HEK293 (cell line): ENCODE data around the gene SLC16A10.

Experiments used
- CTCF ChIA-PET: fragments of 350-600 bp; formaldehyde crosslinking; extraction: SDS; loops from one replicate; lab custom pipeline; 2021; ENCODE audit warnings: antibody characterized with exemption; lab: Yijun Ruan, JAX
- POLR2A ChIA-PET: fragments of 300-600 bp; formaldehyde crosslinking; extraction: SDS; loops from one replicate; lab custom pipeline; 2020; ENCODE audit warnings: antibody characterized with exemption, inconsistent platforms; lab: Yijun Ruan, JAX
- H3K27ac ChIP-seq: fragments of 200-500 bp; sonication (Bioruptor generic); 2 replicates; pipeline ENCODE4 v1.5.1; 2014; ENCODE audit warnings: low read depth, low read length, control low read depth, inconsistent platforms; ENCODE audit errors: extremely low read depth
- H3K36me3 ChIP-seq, 2 experiments: fragments of 200-500 bp in 1 of 2; sonication (Bioruptor generic) in 1 of 2; 1 replicate in 1 of 2; 2 replicates in 1 of 2; pipeline ENCODE4 v1.5.1; 2014 to 2017; ENCODE audit warnings: inconsistent platforms in 2 of 2, low read length in 2 of 2; ENCODE audit not compliant: control insufficient read depth in 2 of 2, insufficient read depth in 1 of 2
- H3K4me1 ChIP-seq: fragments of 200-500 bp; sonication (Bioruptor generic); 2 replicates; pipeline ENCODE4 v1.5.1; 2014; ENCODE audit warnings: mild to moderate bottlenecking, low read length, inconsistent platforms; ENCODE audit not compliant: control insufficient read depth, insufficient read depth
- H3K4me3 ChIP-seq: 2 replicates; pipeline ENCODE4 v1.5.1; 2011; ENCODE audit warnings: low read depth, mild to moderate bottlenecking, control low read depth, low read length, moderate library complexity
- H3K9me3 ChIP-seq: fragments of 200-500 bp; sonication (Bioruptor generic); 2 replicates; pipeline ENCODE4 v1.5.1; 2014; ENCODE audit warnings: low read depth, low read length, inconsistent platforms; ENCODE audit not compliant: control insufficient read depth, insufficient read depth
- GFI1B ChIP-seq: fragments of 450-650 bp; formaldehyde crosslinking; IDR thresholded peaks from 2 replicates; pipeline ENCODE4 v1.5.1; 2016; ENCODE audit warnings: missing biosample characterization, missing genetic modification characterization
- HOXA7 ChIP-seq: sonication (generic); formaldehyde crosslinking; IDR thresholded peaks from 2 replicates; pipeline ENCODE4 v1.8.1; 2022; ENCODE audit warnings: missing genetic modification reagents, borderline replicate concordance
- HOXC10 ChIP-seq: sonication (generic); formaldehyde crosslinking; IDR thresholded peaks from 2 replicates; pipeline ENCODE4 v1.8.1; 2023; ENCODE audit warnings: mild to moderate bottlenecking, missing genetic modification reagents
- PRDM4 ChIP-seq: fragments of 450-650 bp; formaldehyde crosslinking; IDR thresholded peaks from 2 replicates; pipeline ENCODE4 v1.5.1; 2017; ENCODE audit warnings: missing biosample characterization, missing genetic modification characterization
- SETDB1 ChIP-seq: IDR thresholded peaks from one replicate; pipeline ENCODE4 v1.6.1; 2017; ENCODE audit warnings: mild to moderate bottlenecking, low read length, moderate library complexity, mixed read lengths; ENCODE audit not compliant: insufficient read length
- ZBTB49 ChIP-seq: fragments of 450-650 bp; formaldehyde crosslinking; IDR thresholded peaks from 2 replicates; pipeline ENCODE4 v1.5.1; 2016; ENCODE audit warnings: missing biosample characterization, missing genetic modification characterization, low read depth
- ZFP41 ChIP-seq: fragments of 450-650 bp; formaldehyde crosslinking; IDR thresholded peaks from 2 replicates; pipeline ENCODE4 v1.5.1; 2016; ENCODE audit warnings: missing biosample characterization, missing genetic modification characterization, borderline replicate concordance
- ZNF16 ChIP-seq: fragments of 450-650 bp; formaldehyde crosslinking; IDR thresholded peaks from 2 replicates; pipeline ENCODE4 v1.5.1; 2016; ENCODE audit warnings: low read depth, missing biosample characterization, missing genetic modification characterization
- ZNF18 ChIP-seq: fragments of 450-650 bp; formaldehyde crosslinking; IDR thresholded peaks from 2 replicates; pipeline ENCODE4 v1.5.1; 2016; ENCODE audit warnings: missing biosample characterization, missing genetic modification characterization
- ZNF202 ChIP-seq: fragments of 450-650 bp; formaldehyde crosslinking; IDR thresholded peaks from 2 replicates; pipeline ENCODE4 v1.5.1; 2016; ENCODE audit warnings: missing biosample characterization, missing genetic modification characterization, borderline replicate concordance
- ZNF280C ChIP-seq: fragments of 450-650 bp; formaldehyde crosslinking; IDR thresholded peaks from 2 replicates; pipeline ENCODE4 v1.5.1; 2016; ENCODE audit warnings: missing biosample characterization, missing genetic modification characterization
- ZNF426 ChIP-seq: fragments of 450-650 bp; formaldehyde crosslinking; IDR thresholded peaks from 2 replicates; pipeline ENCODE4 v1.5.1; 2017; ENCODE audit warnings: missing biosample characterization, missing genetic modification characterization, mild to moderate bottlenecking, inconsistent platforms, moderate library complexity
- ZNF510 ChIP-seq: fragments of 450-650 bp; formaldehyde crosslinking; IDR thresholded peaks from 2 replicates; pipeline ENCODE4 v1.5.1; 2018; ENCODE audit warnings: mild to moderate bottlenecking, missing genetic modification characterization, missing biosample characterization; ENCODE audit not compliant: insufficient replicate concordance
- ZNF514 ChIP-seq: fragments of 450-650 bp; formaldehyde crosslinking; IDR thresholded peaks from 2 replicates; pipeline ENCODE4 v1.5.1; 2016; ENCODE audit warnings: missing biosample characterization, missing genetic modification characterization
- ZNF549 ChIP-seq: fragments of 450-650 bp; IDR thresholded peaks from 2 replicates; pipeline ENCODE4 v1.5.1; 2018; ENCODE audit warnings: missing biosample characterization, missing genetic modification characterization, mild to moderate bottlenecking, inconsistent platforms, moderate library complexity
- ZNF580 ChIP-seq: fragments of 450-650 bp; formaldehyde crosslinking; IDR thresholded peaks from 2 replicates; pipeline ENCODE4 v1.5.1; 2016; ENCODE audit warnings: missing biosample characterization, missing genetic modification characterization
- ZNF639 ChIP-seq: fragments of 450-650 bp; formaldehyde crosslinking; IDR thresholded peaks from 2 replicates; pipeline ENCODE4 v1.5.1; 2016; ENCODE audit warnings: missing biosample characterization, missing genetic modification characterization
- ZNF654 ChIP-seq: fragments of 450-650 bp; formaldehyde crosslinking; IDR thresholded peaks from 2 replicates; pipeline ENCODE4 v1.5.1; 2016; ENCODE audit warnings: low read depth, missing biosample characterization, missing genetic modification characterization
- ZNF677 ChIP-seq: fragments of 450-650 bp; IDR thresholded peaks from 2 replicates; pipeline ENCODE4 v1.5.0; 2018; ENCODE audit warnings: missing biosample characterization, mild to moderate bottlenecking, missing genetic modification characterization, moderate library complexity
- ZSCAN18 ChIP-seq: fragments of 450-650 bp; formaldehyde crosslinking; IDR thresholded peaks from 2 replicates; pipeline ENCODE4 v1.5.1; 2016; ENCODE audit warnings: missing biosample characterization, missing genetic modification characterization
- ZSCAN30 ChIP-seq: fragments of 450-650 bp; IDR thresholded peaks from 2 replicates; pipeline ENCODE4 v1.5.1; 2018; ENCODE audit warnings: missing biosample characterization, mild to moderate bottlenecking, missing genetic modification characterization, moderate library complexity
- ZSCAN5A ChIP-seq: fragments of 450-650 bp; formaldehyde crosslinking; IDR thresholded peaks from 2 replicates; pipeline ENCODE4 v1.5.1; 2016; ENCODE audit warnings: missing biosample characterization, missing genetic modification characterization

SLC16A10 gene

GRCh38 chr6:111274593-111275217, 187.4 kb downstream of the SLC16A10 start (continued):
- TF ChIP-seq ZSCAN5A: no peak
- peak; percentile 99 for TF ChIP-seq SETDB1
- no peak for TF ChIP-seq ZFP41 (tag by site-specific recombination)
- TF ChIP-seq ZNF280C (tag by site-specific recombination): no peak
- no peak for TF ChIP-seq ZNF16 (tag by site-specific recombination)
- TF ChIP-seq ZNF510 (tag by site-specific recombination): peak; percentile 11
- TF ChIP-seq ZSCAN18 (tag by site-specific recombination): no peak

GRCh38 chr6:111276335-111276734, 189.0 kb downstream of the SLC16A10 start:
- H3K4me3 ChIP-seq: no peak overlapping the region
- H3K36me3 ChIP-seq: peaks cover 47 to 79% of the 10 kb centered on the region in 2 experiments
- H3K4me1 ChIP-seq: no peaks in the 10 kb centered on the region
- POLR2A ChIA-PET: no interaction called here
- CTCF ChIA-PET: interaction anchor here (1.5 kb wide), 1 partner anchor 17 kb away, joined by 3 read pairs; a partner anchor contains a TSS
- no peaks in the 10 kb centered on the region for H3K9me3 ChIP-seq
- no peak overlapping the region for H3K27ac ChIP-seq
- TF ChIP-seq ZNF677 (tag by site-specific recombination): no peak
- no peak for TF ChIP-seq ZNF654 (tag by site-specific recombination)
- TF ChIP-seq HOXC10 (CRISPR knock-in tag): no peak
- no peak for TF ChIP-seq PRDM4 (tag by site-specific recombination)
- no peak for TF ChIP-seq ZNF202 (tag by site-specific recombination)
- no peak for TF ChIP-seq ZNF426 (tag by site-specific recombination)
- TF ChIP-seq ZNF580 (tag by site-specific recombination): no peak
- TF ChIP-seq ZNF549 (tag by site-specific recombination): no peak
- TF ChIP-seq ZNF639 (tag by site-specific recombination): no peak
- no peak for TF ChIP-seq ZSCAN30 (tag by site-specific recombination)
- no peak for TF ChIP-seq GFI1B (tag by site-specific recombination)
- no peak for TF ChIP-seq HOXA7
- no peak for TF ChIP-seq ZNF18
- TF ChIP-seq ZBTB49: no peak
- TF ChIP-seq ZNF514 (tag by site-specific recombination): no peak
